HG03064 (cell line): ENCODE results near the gene ANKFY1.
"Not testable (repeated sequence)": the region's sequence is repeated elsewhere in the genome, so short reads cannot be mapped to it uniquely, and the experiment has no call there.

Experiments used
- ATAC-seq: cut with Tn5 transposase; IDR thresholded peaks from one replicate; pipeline ENCODE4 v1.9.1; 2021; ENCODE audit warnings: low read depth; ENCODE audit not compliant: unreplicated experiment

The ANKFY1 gene

DNA sequence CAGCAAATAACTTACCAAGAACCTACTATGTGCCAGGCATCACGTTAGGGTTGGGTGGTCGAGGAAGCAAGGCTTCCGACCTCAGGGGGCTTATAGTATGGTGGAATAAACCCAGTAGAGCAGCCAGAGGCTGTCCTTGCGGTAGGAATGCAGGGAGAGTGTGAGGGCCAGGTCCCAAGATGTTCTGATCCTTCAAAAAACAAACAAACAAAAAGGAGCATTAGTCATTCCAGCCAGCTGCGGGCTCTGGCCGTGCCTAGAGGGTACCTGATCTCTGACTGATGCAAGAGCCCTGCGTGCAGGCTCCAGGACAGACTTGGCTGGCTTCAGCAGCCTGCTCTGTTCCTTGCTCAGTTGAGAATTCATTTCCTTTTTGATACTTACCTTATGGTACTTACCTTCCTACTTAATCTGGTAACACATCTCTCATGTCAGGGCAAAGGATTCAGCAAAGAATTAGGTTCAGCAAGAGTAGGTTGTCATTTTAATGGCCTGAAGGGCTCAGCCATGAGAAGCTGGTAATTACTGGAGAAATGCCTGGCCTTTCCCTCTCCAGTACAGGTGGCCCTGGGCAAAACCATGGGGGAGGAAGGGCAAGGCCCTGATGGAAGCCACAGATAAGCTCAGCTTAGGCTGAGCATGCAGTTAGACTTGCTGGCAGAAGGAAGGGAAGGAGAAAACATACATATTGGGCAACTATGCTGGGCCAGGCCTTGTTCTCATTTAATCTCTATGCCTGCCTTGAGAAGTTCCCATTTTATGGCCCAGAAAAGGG lies 102.4 kb downstream of the ANKFY1 start:
- no peak for ATAC-seq

GRCh38 chr17:4160294-4160859 lies 103.4 kb downstream of the ANKFY1 start:
- no peak for ATAC-seq

DNA sequence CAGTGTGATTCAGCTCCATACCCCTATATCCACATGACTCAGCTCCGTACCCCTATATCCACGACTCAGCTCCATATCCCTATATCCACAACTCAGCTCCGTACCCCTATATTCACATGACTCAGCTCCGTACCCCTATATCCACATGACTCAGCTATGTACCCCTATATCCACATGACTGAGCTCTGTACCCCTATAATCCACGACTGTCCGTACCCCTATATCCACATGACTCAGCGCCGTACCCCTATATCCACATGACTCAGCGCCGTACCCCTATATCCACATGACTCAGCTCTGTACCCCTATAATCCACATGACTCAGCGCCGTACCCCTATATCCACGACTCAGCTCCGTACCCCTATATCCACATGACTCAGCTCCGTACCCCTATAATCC lies 104.0 kb downstream of the ANKFY1 start:
- ATAC-seq, result no peak

- ATAC-seq, result no peak
Observed at GRCh38 chr17:4157618-4158333, 106.0 kb downstream of the ANKFY1 start.

DNA sequence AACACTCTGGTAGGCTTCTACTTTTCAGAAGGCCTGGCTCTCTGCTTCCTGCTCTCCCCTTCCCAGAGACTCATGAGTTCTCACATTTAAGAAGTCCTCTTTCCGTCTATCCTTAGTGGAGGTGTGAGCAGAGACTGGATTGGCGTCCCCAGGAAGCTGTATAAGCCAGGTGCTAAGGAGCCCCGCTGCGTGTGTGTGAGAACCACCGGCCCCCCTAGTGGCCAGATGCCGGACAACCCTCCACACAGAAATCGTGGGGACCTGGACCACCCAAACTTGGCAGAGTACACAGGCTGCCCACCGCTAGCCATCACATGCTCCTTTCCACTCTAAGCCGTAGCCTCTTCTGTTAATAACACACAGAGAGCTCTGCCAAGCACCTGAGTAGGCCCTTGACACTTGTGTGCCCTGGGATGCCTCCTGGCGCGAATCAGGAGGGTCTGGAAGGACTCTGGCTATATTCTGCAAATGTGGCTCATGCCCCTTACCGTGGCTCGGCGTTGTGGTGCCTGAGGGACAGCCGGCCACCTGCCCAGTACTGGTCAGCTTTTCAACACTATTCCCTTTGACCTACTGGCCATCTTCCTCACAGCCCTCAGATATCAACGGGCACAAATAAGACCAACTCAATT lies 106.9 kb downstream of the ANKFY1 start:
- ATAC-seq, result no peak

GRCh38 chr17:4155980-4156620 lies 107.7 kb downstream of the ANKFY1 start:
- ATAC-seq, result no peak

DNA sequence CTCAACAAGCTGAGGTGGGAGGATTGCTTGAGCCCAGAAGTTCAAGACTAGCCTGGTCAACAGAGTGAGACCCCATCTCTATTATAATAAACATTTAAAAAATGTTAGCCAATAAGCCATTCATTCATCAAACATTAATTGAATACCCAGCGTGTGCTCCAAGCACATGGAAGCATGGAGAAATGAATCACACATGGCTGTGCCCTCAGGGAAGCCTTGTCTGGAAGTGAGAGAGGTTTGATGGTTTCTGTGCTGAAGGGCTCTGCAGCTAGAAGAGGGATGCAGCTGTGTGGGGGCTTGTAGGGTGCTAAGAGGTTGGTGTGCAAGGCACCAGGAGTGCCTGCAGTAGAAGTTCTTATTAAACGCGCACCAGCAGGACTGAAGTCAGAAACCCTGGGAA lies 109.6 kb downstream of the ANKFY1 start:
- ATAC-seq, result no peak

DNA sequence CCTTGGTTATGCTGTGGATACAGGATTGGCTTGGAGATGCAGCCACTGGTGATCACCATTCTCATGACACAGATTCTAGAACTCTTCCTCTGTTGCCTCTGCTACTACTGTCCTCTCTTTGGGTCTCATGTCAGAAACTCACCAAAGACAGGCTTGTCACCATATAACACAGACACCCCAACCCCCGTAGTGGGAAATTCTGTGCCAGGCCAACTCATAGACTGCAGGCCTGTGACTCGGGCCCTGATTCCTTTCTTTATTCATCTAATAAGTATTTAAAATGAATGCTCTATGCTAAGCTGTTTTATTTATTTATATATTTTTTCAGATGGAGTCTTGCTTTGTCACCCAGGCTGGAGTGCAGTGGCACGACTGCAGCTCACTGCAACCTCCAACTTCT lies 111.3 kb downstream of the ANKFY1 start:
- no peak for ATAC-seq

DNA sequence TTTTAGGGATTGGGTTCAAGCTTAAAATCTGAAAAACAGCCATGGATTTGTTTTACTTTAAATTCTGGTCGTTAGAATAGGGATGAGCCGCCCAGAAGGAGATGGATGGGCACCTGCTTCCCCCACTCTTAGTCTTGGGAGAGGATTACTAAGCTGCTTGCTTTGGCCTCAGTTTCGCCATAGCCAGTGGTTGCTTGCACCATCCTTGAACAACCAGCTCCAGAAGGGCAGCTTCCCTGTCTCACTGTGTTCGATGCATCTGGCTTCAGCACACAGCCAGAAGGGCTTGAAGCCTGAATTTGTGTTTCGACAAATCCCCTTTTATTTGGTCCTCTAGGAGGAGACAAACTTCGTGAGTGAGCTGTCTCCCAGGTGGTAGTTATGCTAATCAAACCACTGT lies 113.7 kb downstream of the ANKFY1 start:
- no peak for ATAC-seq

DNA sequence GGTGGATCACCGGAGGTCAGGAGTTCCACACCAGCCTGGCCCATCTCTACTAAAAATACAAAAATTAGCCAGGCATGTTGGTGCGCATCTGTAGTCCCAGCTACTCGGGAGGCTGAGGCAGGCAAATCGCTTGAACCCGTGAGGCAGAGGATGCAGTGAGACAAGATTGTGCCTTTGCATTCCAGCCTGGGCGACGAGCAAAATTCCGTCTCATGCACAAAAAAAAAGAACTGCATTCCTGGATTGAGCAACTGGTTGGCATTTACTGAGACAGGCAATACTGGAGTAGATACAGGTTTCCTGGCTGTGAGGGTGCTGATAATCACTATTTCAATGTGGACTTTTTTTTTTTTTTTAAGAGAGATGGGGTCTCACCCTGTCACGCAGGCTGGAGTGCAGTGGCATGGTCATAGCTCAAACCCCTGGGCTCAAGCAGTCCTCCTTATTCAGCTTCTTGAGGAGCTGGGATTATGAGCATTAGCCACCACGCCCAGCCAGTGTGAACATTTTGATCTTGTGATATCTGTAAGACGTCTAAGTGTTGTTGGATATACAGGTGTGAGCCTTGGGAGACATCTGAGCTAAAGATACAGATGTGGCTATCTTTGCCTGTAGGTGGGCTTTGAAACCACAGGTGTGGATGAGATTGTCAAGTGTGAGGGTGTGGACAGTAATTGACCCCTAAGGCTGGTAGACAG lies 115.0 kb downstream of the ANKFY1 start:
- ATAC-seq, result no peak

DNA sequence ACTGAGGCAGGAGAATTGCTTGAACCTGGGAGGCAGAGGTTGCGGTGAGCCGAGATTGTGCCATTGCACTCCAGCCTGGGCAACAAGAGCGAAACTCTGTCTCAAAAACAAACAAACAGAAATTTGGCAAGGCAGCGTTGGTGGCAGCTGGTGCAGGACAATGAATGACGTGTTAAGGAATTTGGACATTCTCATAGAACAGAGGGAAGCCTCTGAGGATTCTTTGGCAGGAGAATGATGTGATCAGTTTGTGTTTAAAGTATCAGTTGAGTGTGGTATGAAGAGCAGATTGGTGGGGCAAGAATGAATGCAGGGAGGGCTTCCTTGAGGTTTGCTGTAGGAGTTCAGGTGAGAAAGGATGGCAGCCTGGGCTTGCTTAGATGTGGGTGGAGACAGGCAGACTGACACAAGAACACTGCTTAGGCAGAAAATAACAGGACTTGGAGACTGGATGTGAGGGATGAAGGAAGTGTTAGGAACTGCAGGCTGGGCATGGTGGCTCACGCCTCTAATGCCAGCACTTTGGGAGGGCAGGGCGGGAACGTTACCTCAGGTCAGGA lies 115.9 kb downstream of the ANKFY1 start:
- ATAC-seq, result no peak

DNA sequence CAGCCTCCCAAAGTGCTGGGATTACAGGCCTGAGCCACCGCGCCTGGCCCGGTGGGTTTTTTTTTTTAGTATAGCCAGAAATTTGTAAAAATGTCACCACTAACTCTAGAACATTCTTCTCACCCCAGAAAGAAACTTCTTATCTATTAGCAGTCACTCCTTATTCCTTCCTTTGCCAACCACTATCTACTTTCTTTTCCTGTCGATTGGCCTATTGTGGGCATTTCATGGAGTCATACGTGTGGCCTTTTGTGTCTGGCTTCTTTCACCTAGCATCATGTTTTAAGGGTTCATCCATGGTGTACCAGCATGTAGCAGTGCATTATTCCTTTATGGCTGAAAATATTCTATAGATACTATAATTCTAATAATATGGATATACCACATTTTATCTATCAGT lies 117.1 kb downstream of the ANKFY1 start:
- no peak for ATAC-seq

- ATAC-seq, result no peak
Observed at GRCh38 chr17:4144422-4144747, 119.4 kb downstream of the ANKFY1 start.

- peak; percentile 55 for ATAC-seq
Observed at GRCh38 chr17:4143563-4144421, 120.0 kb downstream of the ANKFY1 start.

DNA sequence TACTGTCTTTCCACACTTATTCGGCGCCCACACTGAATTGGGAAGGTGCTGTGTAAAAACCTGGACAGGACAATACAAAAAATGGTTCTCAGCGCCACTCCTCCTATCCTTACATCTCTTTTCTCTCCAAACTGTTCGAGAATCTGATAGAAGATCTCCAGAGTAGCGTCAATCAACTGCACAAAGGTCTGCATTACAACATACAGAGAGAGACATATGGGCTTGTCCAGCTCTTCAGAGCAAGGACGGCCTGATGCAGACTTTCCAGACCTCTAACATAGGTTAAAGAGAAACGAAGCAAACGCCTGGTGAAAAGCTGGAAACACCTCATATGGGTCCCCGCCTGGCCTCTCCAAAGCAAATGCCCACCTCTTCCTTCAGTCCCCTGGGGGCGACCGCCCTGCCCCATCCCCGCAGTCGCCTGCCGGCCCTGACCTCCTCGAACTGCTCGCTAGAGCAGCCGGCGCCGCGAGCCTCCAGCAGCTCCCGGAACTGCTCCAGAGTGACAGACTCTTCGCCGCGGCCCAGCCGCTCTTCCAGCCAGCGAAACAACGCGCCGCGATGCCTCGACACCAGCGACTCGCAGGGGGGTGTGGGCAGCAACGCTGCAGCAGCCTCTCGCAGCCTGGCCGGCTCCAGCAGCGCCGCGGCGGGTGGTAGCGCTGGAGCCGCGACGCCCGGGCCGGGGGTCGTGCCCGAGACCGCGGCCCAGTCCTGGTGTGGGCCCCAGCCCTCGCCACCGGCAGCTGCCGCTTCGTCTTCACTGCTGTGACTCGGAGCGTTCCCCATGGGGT lies 121.5 kb downstream of the ANKFY1 start:
- peak; percentile 17 for ATAC-seq

DNA sequence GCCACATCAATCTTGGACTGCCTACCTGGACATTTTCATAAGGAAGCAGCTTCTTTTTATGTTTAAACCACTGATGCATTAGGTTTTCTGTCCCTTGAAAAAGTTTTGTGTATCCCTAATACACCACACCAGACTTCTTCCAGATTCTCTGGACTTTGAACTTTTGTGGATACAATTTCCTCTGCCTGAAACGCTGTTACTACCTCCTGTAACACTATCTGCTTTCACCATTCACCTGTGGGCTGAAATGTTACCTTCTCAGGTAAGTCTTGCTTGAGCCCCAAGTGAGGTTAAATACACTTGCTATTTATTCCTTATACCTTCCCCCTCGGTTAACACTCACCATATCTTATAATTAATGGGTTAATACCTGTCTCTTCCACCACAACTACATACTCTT lies 123.7 kb downstream of the ANKFY1 start:
- no peak for ATAC-seq

DNA sequence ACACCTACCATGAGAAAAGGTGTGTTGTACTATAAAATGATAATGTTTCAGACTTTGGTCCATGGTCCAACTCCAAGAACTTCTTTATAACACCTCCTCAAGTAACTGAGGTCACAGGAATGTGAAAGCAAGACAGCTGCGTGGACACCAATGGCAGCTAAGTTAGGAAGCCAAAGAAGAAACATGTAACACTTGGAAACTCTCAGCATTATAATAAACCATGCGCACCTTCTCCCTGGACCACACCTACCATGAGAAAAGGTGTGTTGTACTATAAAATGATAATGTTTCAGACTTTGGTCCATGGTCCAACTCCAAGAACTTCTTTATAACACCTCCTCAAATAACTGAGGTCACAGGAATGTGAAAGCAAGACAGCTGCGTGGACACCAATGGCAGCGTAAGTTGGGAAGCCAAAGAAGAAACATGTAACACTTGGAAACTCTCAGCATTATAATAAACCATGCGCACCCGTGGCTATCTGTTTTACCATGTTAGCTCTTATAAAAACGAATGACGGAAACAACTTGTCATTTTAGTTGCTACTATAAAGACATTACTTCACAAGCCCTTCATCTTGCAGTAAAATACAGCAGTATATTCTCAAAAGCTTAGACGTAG lies 124.8 kb downstream of the ANKFY1 start:
- not testable (repeated sequence) for ATAC-seq

DNA sequence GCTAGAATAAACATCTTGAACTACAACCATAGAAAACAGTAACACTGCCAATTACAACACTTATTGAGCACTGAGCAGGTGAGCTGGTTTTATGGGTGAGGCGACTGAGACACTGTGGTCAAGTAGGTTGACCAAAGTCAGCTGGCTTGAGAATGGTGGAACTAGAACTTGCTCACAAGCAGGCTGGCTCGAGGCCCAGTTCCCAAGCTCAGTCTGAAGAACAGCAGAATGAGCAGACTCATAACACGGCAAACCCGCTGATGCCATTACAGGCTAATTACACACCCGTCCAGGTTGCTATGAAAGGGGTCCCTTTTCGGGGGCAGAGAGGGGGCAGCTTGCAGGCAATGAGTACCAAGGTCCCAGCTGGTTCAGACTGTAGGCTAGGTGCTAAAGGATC lies 127.4 kb downstream of the ANKFY1 start:
- no peak for ATAC-seq
